HG03280 (cell line): ENCODE data around the gene TBC1D22A.
"Not testable (repeated sequence)": the region's sequence is repeated elsewhere in the genome, so short reads cannot be mapped to it uniquely, and the experiment has no call there.

ENCODE experiments used
- ATAC-seq: cut with Tn5 transposase; IDR thresholded peaks from one replicate; pipeline ENCODE4 v1.9.1; 2021; ENCODE audit warnings: mild to moderate bottlenecking, moderate library complexity; ENCODE audit not compliant: unreplicated experiment

The TBC1D22A gene

GRCh38 chr22:46770151-46770641 is 7.7 kb downstream of the TBC1D22A start:
- ATAC-seq: no peak

DNA sequence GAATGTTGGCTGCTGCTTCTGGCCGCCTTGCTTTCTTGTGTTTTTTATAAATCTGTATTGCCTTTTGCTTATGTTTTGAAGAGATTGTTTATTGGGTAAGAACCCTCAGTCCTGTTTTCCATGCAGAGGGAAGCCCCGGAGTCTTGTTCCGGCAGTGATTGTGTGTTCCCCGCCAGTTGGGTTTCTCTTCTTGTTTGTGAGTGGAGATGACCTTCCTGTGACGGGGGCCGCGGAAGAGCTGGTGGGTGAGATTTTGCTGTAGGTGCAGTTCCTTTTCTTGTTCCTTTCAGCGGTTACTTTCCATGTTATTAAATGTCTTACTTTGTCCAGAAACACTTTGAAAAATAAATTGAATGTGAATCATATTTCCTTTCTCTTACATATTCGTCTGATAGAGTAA is 8.3 kb downstream of the TBC1D22A start:
- ATAC-seq: no peak

DNA sequence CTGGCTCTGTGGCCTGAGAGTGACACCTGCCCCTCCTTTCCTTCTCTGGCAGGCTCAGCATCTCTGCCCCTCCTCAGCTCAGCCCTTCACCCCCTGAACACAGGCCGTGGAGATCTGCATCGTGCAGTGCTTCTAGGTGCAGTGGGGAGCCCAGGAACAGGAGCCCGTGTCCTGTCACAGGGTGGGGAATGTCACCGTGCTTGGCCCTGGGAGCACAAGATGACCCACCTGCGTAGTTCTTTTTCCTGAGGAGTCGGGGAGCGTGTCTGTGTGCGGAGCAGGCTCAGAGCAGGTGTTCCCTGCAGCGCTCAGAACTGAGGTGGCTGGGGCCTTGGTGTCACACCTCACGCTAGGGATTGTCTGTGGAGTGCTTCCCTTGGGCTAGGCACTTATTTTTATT is 10.6 kb downstream of the TBC1D22A start:
- no peak for ATAC-seq

- ATAC-seq: peak; percentile 29
Observed at GRCh38 chr22:46774253-46774979, 12.0 kb downstream of the TBC1D22A start.

DNA sequence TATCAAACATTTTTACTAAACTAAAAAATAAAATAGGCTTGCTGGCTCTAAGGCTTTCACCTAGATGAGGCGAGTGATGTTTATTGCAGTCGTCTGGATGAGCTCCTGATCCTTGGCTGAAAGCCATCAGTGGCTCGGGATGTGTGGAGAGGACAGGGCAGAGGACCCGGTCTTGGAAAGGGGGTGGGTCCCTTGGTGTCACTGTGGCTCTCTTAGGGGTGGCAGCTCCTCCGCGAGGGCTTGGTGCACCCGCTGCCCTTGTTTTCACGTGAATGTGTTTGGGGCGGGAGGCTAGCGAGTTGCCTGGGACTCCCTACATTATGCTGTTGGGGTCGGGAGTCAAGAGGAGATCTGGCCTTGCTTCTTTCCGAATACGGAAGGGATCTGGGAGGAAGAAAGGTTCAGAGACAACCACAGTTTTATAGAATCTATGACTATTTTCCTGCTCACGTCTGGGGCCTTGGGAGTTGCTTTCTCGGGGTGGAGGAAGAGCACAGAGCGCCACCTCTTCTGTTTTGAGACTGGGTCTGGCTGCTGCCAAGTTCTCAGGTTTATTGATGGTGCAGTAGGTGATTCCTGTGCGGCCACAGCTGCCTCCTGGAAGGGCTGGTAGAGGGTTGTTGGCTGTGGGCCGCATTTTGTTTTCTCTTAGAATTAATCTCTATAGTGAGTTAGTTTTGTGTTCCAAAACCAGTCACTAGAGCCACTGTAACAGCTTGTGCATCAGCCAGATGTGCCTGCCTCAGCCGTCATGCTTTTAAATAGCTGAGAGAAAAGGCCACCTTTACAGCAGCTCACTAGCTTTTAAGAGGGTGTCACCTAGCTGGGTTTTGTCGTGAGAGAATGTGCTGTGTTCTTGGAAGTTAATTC is 12.8 kb downstream of the TBC1D22A start:
- ATAC-seq: no peak

DNA sequence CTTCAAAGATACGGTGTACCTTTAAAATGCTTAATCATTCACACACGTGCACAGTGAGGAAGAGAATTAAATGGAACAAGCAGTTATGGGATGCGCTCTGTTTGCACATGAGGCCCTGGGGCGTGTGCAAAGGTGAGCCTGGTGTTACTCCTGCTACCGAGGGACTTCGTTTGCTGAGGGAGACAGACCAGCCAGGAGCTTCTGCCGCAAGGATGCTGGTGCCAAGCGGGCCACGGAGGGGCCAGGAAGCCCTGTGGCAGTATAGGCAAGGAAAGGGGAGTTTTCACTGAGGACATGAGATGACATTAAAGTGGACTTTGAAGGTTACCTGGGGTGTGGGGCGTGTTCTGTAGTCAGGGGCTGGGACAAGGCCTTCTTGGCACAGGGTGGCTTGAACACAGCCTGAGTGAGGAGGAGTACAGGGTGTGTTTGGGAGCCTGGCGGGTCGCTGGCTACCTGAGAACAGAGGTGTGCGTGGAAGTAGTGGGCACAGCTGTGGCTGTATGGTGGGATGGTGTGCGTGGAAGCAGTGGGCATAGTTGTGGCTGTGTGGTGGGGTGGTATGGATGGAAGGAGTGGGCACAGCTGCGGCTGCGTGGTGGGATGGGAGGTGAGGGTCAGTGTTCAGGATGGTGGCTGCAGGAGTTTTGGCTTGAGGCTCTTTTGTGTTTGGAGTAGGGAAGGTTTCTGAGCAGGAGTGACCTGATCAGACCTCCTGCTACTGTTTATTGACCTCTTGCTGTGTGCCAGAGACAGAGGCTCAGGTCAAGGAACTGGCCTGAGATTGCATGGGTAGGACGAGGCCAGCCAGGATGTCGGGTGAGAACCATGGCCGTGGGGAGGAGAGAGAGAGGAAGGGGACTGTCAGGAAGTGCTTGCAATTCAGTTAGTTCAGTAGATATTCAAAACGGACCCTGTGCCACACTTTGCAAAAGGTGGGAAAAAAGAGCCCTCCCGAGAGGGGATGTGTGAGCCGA is 13.7 kb downstream of the TBC1D22A start:
- ATAC-seq: no peak

DNA sequence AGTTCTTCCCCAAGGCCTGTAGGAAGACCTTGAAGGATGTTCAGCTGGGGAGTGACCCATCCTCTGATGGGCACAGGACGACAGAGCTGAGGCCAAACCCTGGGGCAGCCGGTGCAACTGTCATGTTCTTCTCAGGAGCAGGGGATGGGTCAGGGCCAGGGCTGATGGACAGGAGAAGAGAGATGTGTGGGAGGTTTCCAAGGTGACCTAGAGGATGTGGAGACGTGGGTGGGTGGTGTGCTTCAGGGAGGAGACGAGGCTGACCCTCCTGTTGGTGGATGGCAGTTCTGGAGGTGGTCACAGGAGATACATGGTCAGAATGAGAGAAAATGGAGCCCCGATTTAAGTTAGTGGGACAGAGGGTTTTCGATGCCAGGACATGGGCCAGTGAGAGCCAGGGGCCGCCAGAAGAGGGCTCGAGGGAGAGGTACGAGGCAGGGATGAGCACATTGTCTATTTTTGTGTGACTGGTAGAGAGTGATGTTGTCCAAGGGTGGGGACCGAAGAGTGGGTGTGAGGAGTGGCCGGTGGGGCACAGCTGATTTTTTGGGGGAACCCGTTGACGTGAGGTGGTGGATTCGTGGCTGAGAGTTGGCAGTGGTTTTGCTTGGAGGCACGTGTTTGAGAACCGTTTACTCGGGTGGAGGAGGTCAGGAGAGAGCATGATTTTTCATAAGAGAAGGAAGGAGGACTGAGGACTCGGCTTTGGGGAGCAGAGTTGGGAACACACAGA is 14.6 kb downstream of the TBC1D22A start:
- ATAC-seq: no peak

DNA sequence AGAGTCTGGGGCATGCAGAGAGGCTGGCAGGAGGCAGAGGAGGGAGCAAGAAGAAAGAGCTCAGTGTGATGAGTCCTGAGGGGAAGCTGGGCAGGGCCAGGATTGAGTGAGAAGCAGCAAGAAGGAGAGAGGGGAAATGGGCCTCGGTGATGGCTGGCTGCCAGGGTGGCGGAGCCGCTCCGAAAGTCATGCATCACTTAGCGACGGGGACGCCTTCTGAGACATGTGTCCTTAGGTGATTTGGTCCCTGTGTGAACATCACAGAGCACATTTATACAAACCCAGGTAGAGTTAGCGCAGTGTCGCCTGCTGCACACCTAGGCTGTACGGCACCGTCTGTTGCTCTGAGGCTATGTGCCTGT is 15.1 kb downstream of the TBC1D22A start:
- ATAC-seq: no peak

DNA sequence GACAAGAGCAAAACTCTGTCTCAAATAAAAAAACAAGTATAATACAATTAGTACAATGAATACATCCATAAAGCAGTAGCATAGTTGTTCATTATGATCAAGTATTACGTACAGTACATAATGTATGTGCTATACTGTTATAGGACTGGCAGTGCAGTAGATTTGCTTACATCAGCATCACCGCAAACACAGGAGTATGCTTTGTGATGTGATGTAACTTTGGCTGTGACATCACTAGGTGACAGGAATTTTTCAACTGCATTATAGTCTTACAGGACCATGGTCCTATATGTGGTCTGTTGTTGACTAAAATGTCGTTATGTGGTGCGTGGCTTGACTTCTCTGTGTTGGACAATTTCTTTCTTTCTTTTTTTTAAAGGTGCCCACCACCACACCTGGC is 16.6 kb downstream of the TBC1D22A start:
- no peak for ATAC-seq

- no peak for ATAC-seq
Observed at GRCh38 chr22:46779651-46780050, 17.2 kb downstream of the TBC1D22A start.

DNA sequence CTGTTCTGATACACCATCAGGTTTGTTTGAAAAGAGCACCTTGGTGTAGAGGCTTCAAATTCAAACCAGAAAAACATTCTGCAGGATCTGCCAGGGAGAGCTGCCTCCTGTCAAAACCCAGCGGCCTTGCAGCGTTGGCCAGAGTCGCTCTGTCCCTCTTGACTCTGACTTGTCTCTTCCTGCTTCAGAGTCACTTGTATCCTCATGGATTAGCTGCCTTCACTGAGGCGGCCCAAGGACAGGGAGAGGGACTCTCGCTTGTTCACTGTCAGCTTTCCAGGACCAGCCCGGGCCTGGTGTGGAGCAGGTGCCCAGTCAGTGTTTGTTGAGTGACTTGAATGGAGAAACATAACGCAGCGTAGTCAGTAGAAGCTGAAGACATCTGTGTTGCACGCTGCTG is 18.0 kb downstream of the TBC1D22A start:
- ATAC-seq: no peak

- no peak for ATAC-seq
Observed at GRCh38 chr22:46781291-46781690, 18.8 kb downstream of the TBC1D22A start.

DNA sequence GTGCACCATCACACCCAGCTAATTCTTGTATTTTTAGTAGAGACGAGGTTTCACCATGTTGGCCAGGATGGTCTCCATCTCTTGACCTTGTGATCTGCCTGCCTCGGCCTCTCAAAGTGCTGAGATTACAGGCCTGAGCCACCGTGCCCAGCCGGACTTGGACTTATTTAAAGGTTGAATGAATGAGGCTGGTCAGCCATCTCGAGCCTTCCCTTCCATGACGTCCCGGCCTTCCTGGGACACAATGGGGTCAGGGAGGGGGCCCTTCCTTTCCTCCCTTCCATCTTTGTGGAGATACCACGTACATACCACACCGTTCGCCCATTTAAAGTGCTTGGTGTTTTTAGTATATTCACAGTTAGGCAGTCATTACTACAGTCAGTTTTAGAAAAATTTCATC is 19.8 kb downstream of the TBC1D22A start:
- not testable (repeated sequence) for ATAC-seq

DNA sequence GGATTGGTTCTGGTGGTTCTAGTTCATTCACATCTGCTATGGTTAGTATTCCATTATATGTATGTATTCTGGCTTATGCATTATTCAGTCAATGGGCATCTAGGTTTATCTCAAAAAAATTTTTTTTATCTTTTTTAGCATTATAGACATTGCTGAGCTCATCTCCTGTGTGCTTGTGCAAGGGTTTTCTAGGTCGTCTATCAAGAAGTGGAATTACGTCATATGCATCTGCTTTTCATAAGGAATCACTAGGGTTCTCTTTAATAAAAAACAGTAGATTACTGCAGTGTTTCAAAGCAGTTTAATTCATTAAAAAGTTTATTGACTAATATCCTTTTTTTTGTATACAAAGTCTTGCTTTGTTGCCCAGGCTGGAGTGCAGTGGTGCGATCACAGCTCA is 21.3 kb downstream of the TBC1D22A start:
- no peak for ATAC-seq

- no peak for ATAC-seq
Observed at GRCh38 chr22:46788441-46789172, 26.2 kb downstream of the TBC1D22A start.

DNA sequence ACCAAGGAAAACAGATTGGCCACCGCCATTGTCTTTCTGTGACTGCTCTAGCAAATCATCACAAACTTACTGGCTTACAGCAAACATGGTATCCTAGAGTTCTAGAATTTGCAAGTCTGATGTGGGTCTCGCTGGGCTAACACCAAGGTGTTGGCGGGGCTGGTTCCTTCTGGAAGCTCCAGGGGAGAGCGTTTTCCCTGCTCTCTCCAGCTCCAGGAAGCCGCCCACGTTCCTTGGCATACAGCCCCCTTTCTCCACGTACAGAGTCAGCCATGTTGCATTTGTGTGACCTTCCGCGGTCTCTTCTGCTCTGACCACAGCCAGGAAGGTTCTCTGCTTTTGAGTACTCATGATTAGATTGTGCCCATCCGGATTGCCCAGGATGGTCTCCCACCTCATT is 27.5 kb downstream of the TBC1D22A start:
- ATAC-seq: no peak

GRCh38 chr22:46791201-46791731 is 28.8 kb downstream of the TBC1D22A start:
- no peak for ATAC-seq

- ATAC-seq: no peak
Observed at GRCh38 chr22:46792061-46792796, 29.8 kb downstream of the TBC1D22A start.

GRCh38 chr22:46792841-46793261 is 30.4 kb downstream of the TBC1D22A start:
- ATAC-seq: no peak
